HepG2 (cell line): ENCODE results near the gene RASSF6. TPM values are rescaled to one million over a fixed set of nuclear protein-coding genes. Genes with fewer than 3 reads are reported as not detected.

ENCODE experiments used
- ATAC-seq: fragments of 200-7000 bp; cut with Tn5 transposase; 3 replicates; pipeline ENCODE4 v1.9.1; 2020; ENCODE audit warnings: mild to moderate bottlenecking, moderate library complexity
- BruUV-seq: library from RNA; stranded (reverse); fragments of 400-500 nt; replicated peaks from 2 replicates; lab custom pipeline; 2021; lab: Mats Ljungman, UMichigan
- CTCF ChIA-PET: fragments of 300-600 bp; formaldehyde crosslinking; extraction: SDS; loops from one replicate; lab custom pipeline; 2021; ENCODE audit warnings: low total read pairs, inconsistent platforms, low intra/inter-chr PET ratio; lab: Yijun Ruan, JAX
- POLR2A ChIA-PET: fragments of 350-600 bp; sonication (Branson Sonifier 250); formaldehyde crosslinking; loops from one replicate; lab custom pipeline; 2020; ENCODE audit warnings: antibody characterized with exemption, inconsistent platforms; lab: Yijun Ruan, JAX
- DNase-seq: peaks from one replicate; pipeline ENCODE4 v3.0.0-alpha.2; 2015; ENCODE audit warnings: low spot score
- FAIRE-seq: peaks from 3 replicates; lab custom pipeline; 2011; peaks lifted over from hg19 to GRCh38; lab: Jason Lieb, UNC
- H2AFZ ChIP-seq: one replicate; pipeline ENCODE4 v1.6.1; 2011; ENCODE audit warnings: low read length, inconsistent platforms
- H3K27ac ChIP-seq: fragments of 300-600 bp; 3 replicates; pipeline ENCODE4 v1.8.0; 2011; ENCODE audit warnings: mixed run types, mild to moderate bottlenecking, mixed read lengths, low read length, inconsistent platforms; ENCODE audit not compliant: insufficient read depth; ENCODE audit errors: extremely low read length
- H3K27me3 ChIP-seq, 2 experiments: fragments of 200-600 bp in 1 of 2; 2 replicates in 1 of 2; 3 replicates in 1 of 2; pipeline versions ENCODE4 v1.6.0 to v1.8.0; 2011; ENCODE audit warnings: low read length in 2 of 2, mild to moderate bottlenecking in 2 of 2, moderate library complexity in 2 of 2, inconsistent platforms in 1 of 2; ENCODE audit not compliant: insufficient read depth in 2 of 2, control insufficient read depth in 1 of 2
- H3K36me3 ChIP-seq, 2 experiments: fragments of 200-600 bp in 1 of 2; replicated peaks in 1 of 2; 2 replicates in 1 of 2; 3 replicates in 1 of 2; pipeline versions ENCODE4 v1.5.1 to v1.8.0; 2011; ENCODE audit warnings: low read length in 2 of 2, inconsistent platforms in 1 of 2; ENCODE audit not compliant: insufficient read depth in 2 of 2, control insufficient read depth in 1 of 2
- H3K4me1 ChIP-seq: 2 replicates; pipeline ENCODE4 v1.5.1; 2012; ENCODE audit warnings: low read length, inconsistent platforms; ENCODE audit not compliant: insufficient read depth
- H3K4me2 ChIP-seq: 2 replicates; pipeline ENCODE4 v1.6.0; 2011; ENCODE audit warnings: low read depth, low read length, inconsistent platforms
- H3K4me3 ChIP-seq, 3 experiments: fragments of 200-600 bp in 1 of 3; sonication (generic), shearing (Covaris generic) in 1 of 3; replicated peaks in 1 of 3; 2 replicates each; pipeline ENCODE4 v1.5.1; 2011 to 2016; ENCODE audit warnings: low read length in 3 of 3, inconsistent platforms in 2 of 3, low read depth in 2 of 3, mild to moderate bottlenecking in 2 of 3, control low read depth in 1 of 3, mixed read lengths in 1 of 3; ENCODE audit not compliant: insufficient read depth in 1 of 3
- H3K79me2 ChIP-seq: one replicate; pipeline ENCODE4 v1.6.1; 2011; ENCODE audit warnings: low read length, inconsistent platforms; ENCODE audit not compliant: insufficient read depth
- H3K9ac ChIP-seq: 2 replicates; pipeline ENCODE4 v1.6.0; 2011; ENCODE audit warnings: mild to moderate bottlenecking, low read depth, low read length, inconsistent platforms; ENCODE audit not compliant: insufficient read depth
- H3K9me3 ChIP-seq: 2 replicates; pipeline ENCODE4 v1.5.1; 2012; ENCODE audit warnings: mild to moderate bottlenecking, low read length
- H4K20me1 ChIP-seq: 2 replicates; pipeline ENCODE4 v1.6.0; 2011; ENCODE audit warnings: inconsistent platforms, mild to moderate bottlenecking, low read length, moderate library complexity; ENCODE audit not compliant: insufficient read depth
- ARID5B ChIP-seq: IDR thresholded peaks from 2 replicates; pipeline ENCODE4 v1.4.0; 2020; ENCODE audit warnings: mild to moderate bottlenecking, missing genetic modification reagents
- DDIT3 ChIP-seq: sonication (generic); formaldehyde crosslinking; IDR thresholded peaks from 2 replicates; pipeline ENCODE4 v1.4.0; 2020; ENCODE audit warnings: mild to moderate bottlenecking, missing genetic modification reagents
- FOXA1 ChIP-seq, 2 experiments: fragments of 450-650 bp in 1 of 2; sonication (generic) in 1 of 2; formaldehyde crosslinking in 1 of 2; IDR thresholded peaks; 2 replicates each; pipeline versions ENCODE4 v1.4.0 to v1.6.1; 2016 to 2020; ENCODE audit warnings: missing genetic modification reagents in 1 of 2
- FOXJ3 ChIP-seq: sonication (generic); formaldehyde crosslinking; IDR thresholded peaks from 2 replicates; pipeline ENCODE4 v1.4.0; 2020; ENCODE audit warnings: missing genetic modification reagents, mild to moderate bottlenecking, borderline replicate concordance
- KMT2B ChIP-seq: IDR thresholded peaks from 2 replicates; pipeline ENCODE4 v1.6.1; 2016; ENCODE audit warnings: missing genetic modification reagents, missing compliant biosample characterization
- MXI1 ChIP-seq: IDR thresholded peaks from 3 replicates; pipeline ENCODE4 v1.6.1; 2012; ENCODE audit warnings: low read depth, low read length, inconsistent platforms, borderline replicate concordance
- NR3C1 ChIP-seq: sonication (generic); formaldehyde crosslinking; IDR thresholded peaks from 2 replicates; pipeline ENCODE4 v1.4.0; 2020; ENCODE audit warnings: missing genetic modification reagents
- SRSF9 ChIP-seq: fragments of 200-400 bp; formaldehyde crosslinking; IDR thresholded peaks from 2 replicates; pipeline ENCODE4 v1.6.1; 2018; ENCODE audit warnings: borderline replicate concordance, mild to moderate bottlenecking, low read depth, low read length; ENCODE audit not compliant: insufficient read depth, poor library complexity, severe bottlenecking
- ZNF225 ChIP-seq: sonication (generic); formaldehyde crosslinking; IDR thresholded peaks from 2 replicates; pipeline ENCODE4 v1.4.0; 2020; ENCODE audit warnings: mild to moderate bottlenecking, missing genetic modification reagents
- ZNF350 ChIP-seq: sonication (generic); formaldehyde crosslinking; IDR thresholded peaks from 2 replicates; pipeline ENCODE4 v1.4.0; 2020; ENCODE audit warnings: mild to moderate bottlenecking, low read depth, missing genetic modification reagents, borderline replicate concordance
- ZNF501 ChIP-seq: sonication (generic); formaldehyde crosslinking; IDR thresholded peaks from 2 replicates; pipeline ENCODE4 v1.5.1; 2020; ENCODE audit warnings: mild to moderate bottlenecking, moderate library complexity, missing genetic modification reagents
- ZNF546 ChIP-seq: sonication (generic); formaldehyde crosslinking; conservative IDR thresholded peaks from 2 replicates; pipeline ENCODE4 v1.8.1; 2023; ENCODE audit warnings: mild to moderate bottlenecking, missing genetic modification reagents
- ZNF713 ChIP-seq: sonication (generic); formaldehyde crosslinking; IDR thresholded peaks from 2 replicates; pipeline ENCODE4 v1.4.0; 2020; ENCODE audit warnings: mild to moderate bottlenecking, missing genetic modification reagents
- ZSCAN31 ChIP-seq: sonication (generic); formaldehyde crosslinking; IDR thresholded peaks from 2 replicates; pipeline ENCODE4 v1.5.0; 2020; ENCODE audit warnings: low read depth, mild to moderate bottlenecking, missing genetic modification reagents
- WGBS: methylation state at CpG from one replicate; pipeline ENCODE4 v1.1.6; 2017; ENCODE audit warnings: low lambda C conversion rate; 5-methylcytosine and 5-hydroxymethylcytosine counted together
- in situ Hi-C: cut with HindIII; loops from 2 replicates; pipeline ENCODE4 v1.10.0; 2017; ENCODE audit warnings: low pct_unique_long_range_greater_than_20kb; ENCODE audit not compliant: extremely low pct_ligation_motif_present
- intact Hi-C: fragments of 100-400 bp; cut with micrococcal nuclease; formaldehyde crosslinking; loops from one replicate; pipeline ENCODE4 v1.10.0; 2022; ENCODE audit not compliant: unreplicated experiment
- polyA plus RNA-seq, 8 experiments: library from polyadenylated mRNA; depleted of rRNA in 3 of 8; stranded (reverse) in 7 of 8; unstranded in 1 of 8; fragments of >200 nt; fragmentation: Illumina TruSeq in 4 of 8; extraction: Trizol in 4 of 8; gene quantifications; 2 replicates each; pipeline versions ENCODE4 v1.2.1 to v1.2.3, GENCODE V29; 2011 to 2016; ENCODE audit warnings: low read depth in 4 of 8, missing spikeins in 1 of 8, mixed read lengths in 1 of 8; ENCODE audit not compliant: insufficient read depth in 1 of 8
- total RNA-seq, 5 experiments: library from RNA; depleted of rRNA; stranded (reverse); fragments of >200 nt; fragmentation: Illumina TruSeq; extraction: Trizol; gene quantifications; 2 replicates each; pipeline ENCODE4 v1.2.3, GENCODE V29; 2016; ENCODE audit warnings: low read depth in 1 of 5
- TF ChIP-seq, protein P1 (sequence below): sonication (generic); formaldehyde crosslinking; IDR thresholded peaks from 2 replicates; pipeline ENCODE4 v1.5.0; 2020; ENCODE audit warnings: missing genetic modification reagents, mild to moderate bottlenecking, borderline replicate concordance
- TF ChIP-seq, protein P2 (sequence below): sonication (generic); formaldehyde crosslinking; IDR thresholded peaks from 2 replicates; pipeline ENCODE4 v1.5.0; 2020; ENCODE audit warnings: missing genetic modification reagents, mild to moderate bottlenecking, borderline replicate concordance

The RASSF6 gene
- total and polyA plus RNA-seq, 2 of the 13 experiments (the other 11 are each of a cell fraction or from before 2014, with no cell fraction given): 0.03 to 0.11 TPM

GRCh38 chr4:73608689-73609594, 11.3 kb downstream of the RASSF6 start:
- Histone ChIP-seq H3K4me1 (peaks cover 71% of the 10 kb centered on the region), H3K9me3 (no peaks in the 10 kb centered on the region), H3K4me3 (no peak overlapping the region), H3K9ac (no peak overlapping the region), H3K36me3 (no peaks in the 10 kb centered on the region), H2AFZ (no peak overlapping the region), H4K20me1 (no peaks in the 10 kb centered on the region), H3K27me3 (no peaks in the 10 kb centered on the region), H3K27ac (peak overlapping the region; percentile 52), H3K4me2 (peak overlapping the region; percentile 22), H3K79me2 (no peaks in the 10 kb centered on the region)
- WGBS: 9% methylated on average over 3 of the region's 3 CpGs
- FAIRE-seq: peak; percentile 18
- intact Hi-C loops: loop anchor here (1.0 kb wide), 1 partner anchor 10 kb away; no protein-coding TSS in a partner anchor
- peak; percentile 81 for ATAC-seq
- DNase-seq: peak; percentile 81
- CTCF ChIA-PET: no interaction called here
- BruUV-seq: TSS peak; percentile 77
- POLR2A ChIA-PET: interaction anchor here (1.1 to 1.8 kb wide), 2 partner anchors 10 kb away, joined by 3 to 8 read pairs; no protein-coding TSS in a partner anchor
- in situ Hi-C loops: no loop called here
- TF ChIP-seq, protein P1, sequence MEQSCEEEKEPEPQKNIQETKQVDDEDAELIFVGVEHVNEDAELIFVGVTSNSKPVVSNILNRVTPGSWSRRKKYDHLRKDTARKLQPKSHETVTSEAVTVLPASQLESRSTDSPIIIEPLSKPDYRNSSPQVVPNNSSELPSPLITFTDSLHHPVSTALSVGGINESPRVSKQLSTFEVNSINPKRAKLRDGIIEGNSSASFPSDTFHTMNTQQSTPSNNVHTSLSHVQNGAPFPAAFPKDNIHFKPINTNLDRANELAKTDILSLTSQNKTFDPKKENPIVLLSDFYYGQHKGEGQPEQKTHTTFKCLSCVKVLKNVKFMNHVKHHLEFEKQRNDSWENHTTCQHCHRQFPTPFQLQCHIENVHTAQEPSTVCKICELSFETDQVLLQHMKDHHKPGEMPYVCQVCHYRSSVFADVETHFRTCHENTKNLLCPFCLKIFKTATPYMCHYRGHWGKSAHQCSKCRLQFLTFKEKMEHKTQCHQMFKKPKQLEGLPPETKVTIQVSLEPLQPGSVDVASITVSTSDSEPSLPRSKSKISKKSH (CRISPR knock-in tag): no peak
- TF ChIP-seq KMT2B (CRISPR knock-in tag) (no peak), NR3C1 (no peak), ZSCAN31 (CRISPR knock-in tag) (no peak), ZNF713 (no peak), ZNF225 (no peak), ZNF501 (CRISPR knock-in tag) (no peak), ZNF350 (no peak), SRSF9 (no peak), FOXJ3 (CRISPR knock-in tag) (no peak), DDIT3 (CRISPR knock-in tag) (no peak), ZNF546 (CRISPR knock-in tag) (no peak), ARID5B (CRISPR knock-in tag) (0 out of 2 replicates have a peak, but pooled peaks have one; percentile 42), FOXA1 (IDR thresholded peaks at IDR 0.05) (no peak), FOXA1 (CRISPR knock-in tag; IDR thresholded peaks at IDR 0.05) (peak; percentile 36; the same call in 1 of the 2 replicates), MXI1 (no peak)
- TF ChIP-seq, protein P2, sequence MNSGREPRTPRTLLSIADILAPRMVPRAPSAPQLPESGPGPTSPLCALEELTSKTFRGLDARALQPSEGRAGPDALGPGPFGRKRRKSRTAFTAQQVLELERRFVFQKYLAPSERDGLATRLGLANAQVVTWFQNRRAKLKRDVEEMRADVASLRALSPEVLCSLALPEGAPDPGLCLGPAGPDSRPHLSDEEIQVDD (CRISPR knock-in tag): no peak
